Astrocyte (in vitro differentiated cells and primary cell): ENCODE data around the gene ABHD17A. TPM values are rescaled to one million over a fixed set of nuclear protein-coding genes. Genes with fewer than 3 reads are reported as not detected.

Experiments used
- DNase-seq: peaks from one replicate; pipeline ENCODE4 v3.0.0-alpha.2; 2010; ENCODE audit warnings: low read depth
- FAIRE-seq: peaks from 2 replicates; lab custom pipeline; 2011; peaks lifted over from hg19 to GRCh38; lab: Jason Lieb, UNC
- H2AFZ ChIP-seq: 2 replicates; pipeline ENCODE4 v1.6.0; 2012; ENCODE audit warnings: low read depth, low read length, inconsistent platforms
- H3K27ac ChIP-seq: 2 replicates; pipeline ENCODE4 v1.5.1; 2011; ENCODE audit warnings: low read depth, low read length, inconsistent platforms
- H3K27me3 ChIP-seq: 2 replicates; pipeline ENCODE4 v1.6.0; 2011; ENCODE audit warnings: low read length, inconsistent platforms; ENCODE audit not compliant: insufficient read depth
- H3K36me3 ChIP-seq: 2 replicates; pipeline ENCODE4 v1.5.1; 2011; ENCODE audit warnings: low read length, inconsistent platforms; ENCODE audit not compliant: insufficient read depth
- H3K4me1 ChIP-seq: 2 replicates; pipeline ENCODE4 v1.5.1; 2011; ENCODE audit warnings: low read length, inconsistent platforms; ENCODE audit not compliant: insufficient read depth
- H3K4me2 ChIP-seq: 2 replicates; pipeline ENCODE4 v1.6.0; 2012; ENCODE audit warnings: low read length, inconsistent platforms
- H3K4me3 ChIP-seq: 2 replicates; pipeline ENCODE4 v1.5.1; 2011; ENCODE audit warnings: low read depth, mild to moderate bottlenecking, low read length, inconsistent platforms; ENCODE audit not compliant: insufficient read depth
- H3K79me2 ChIP-seq: 2 replicates; pipeline ENCODE4 v1.6.0; 2012; ENCODE audit warnings: mild to moderate bottlenecking, low read length, inconsistent platforms; ENCODE audit not compliant: insufficient read depth
- H3K9ac ChIP-seq: 2 replicates; pipeline ENCODE4 v1.6.0; 2012; ENCODE audit warnings: mild to moderate bottlenecking, low read length, inconsistent platforms
- H3K9me3 ChIP-seq: 2 replicates; pipeline ENCODE4 v1.5.1; 2012; ENCODE audit warnings: low read depth, mild to moderate bottlenecking, low read length, inconsistent platforms; ENCODE audit not compliant: insufficient read depth
- H4K20me1 ChIP-seq: 2 replicates; pipeline ENCODE4 v1.6.0; 2012; ENCODE audit warnings: low read length, inconsistent platforms; ENCODE audit not compliant: insufficient read depth
- H3K27ac Mint-ChIP-seq: one replicate; pipeline ENCODE4 v1.8.0; 2021; ENCODE audit warnings: mild to moderate bottlenecking, mixed read lengths; ENCODE audit not compliant: unreplicated experiment
- H3K27me3 Mint-ChIP-seq: one replicate; pipeline ENCODE4 v1.8.0; 2021; ENCODE audit warnings: low read depth, mixed read lengths; ENCODE audit not compliant: unreplicated experiment
- H3K36me3 Mint-ChIP-seq: one replicate; pipeline ENCODE4 v1.8.0; 2021; ENCODE audit warnings: low read depth, mixed read lengths; ENCODE audit not compliant: unreplicated experiment
- H3K4me1 Mint-ChIP-seq: one replicate; pipeline ENCODE4 v1.8.0; 2021; ENCODE audit warnings: low read depth, mixed read lengths; ENCODE audit not compliant: unreplicated experiment
- H3K4me3 Mint-ChIP-seq: one replicate; pipeline ENCODE4 v1.8.0; 2021; ENCODE audit warnings: mild to moderate bottlenecking, moderate library complexity, mixed read lengths; ENCODE audit not compliant: unreplicated experiment
- H3K9me3 Mint-ChIP-seq: one replicate; pipeline ENCODE4 v1.8.0; 2021; ENCODE audit warnings: mild to moderate bottlenecking, mixed read lengths; ENCODE audit not compliant: unreplicated experiment
- CTCF ChIP-seq: IDR thresholded peaks from 2 replicates; pipeline ENCODE4 v1.5.1; 2011; ENCODE audit warnings: low read depth, mild to moderate bottlenecking, inconsistent platforms, low read length, moderate library complexity; ENCODE audit not compliant: insufficient read depth
- EZH2 ChIP-seq: IDR thresholded peaks from 2 replicates; pipeline ENCODE4 v1.6.1; 2012; ENCODE audit warnings: mild to moderate bottlenecking, low read length, inconsistent platforms; ENCODE audit not compliant: insufficient read depth
- total RNA-seq: library from RNA; stranded (reverse); gene quantifications from 2 replicates; pipeline ENCODE4 v1.2.1, GENCODE V29; 2021

The ABHD17A gene
- total RNA-seq, 1 donor from 2014 or later, result 56.7 TPM

DNA sequence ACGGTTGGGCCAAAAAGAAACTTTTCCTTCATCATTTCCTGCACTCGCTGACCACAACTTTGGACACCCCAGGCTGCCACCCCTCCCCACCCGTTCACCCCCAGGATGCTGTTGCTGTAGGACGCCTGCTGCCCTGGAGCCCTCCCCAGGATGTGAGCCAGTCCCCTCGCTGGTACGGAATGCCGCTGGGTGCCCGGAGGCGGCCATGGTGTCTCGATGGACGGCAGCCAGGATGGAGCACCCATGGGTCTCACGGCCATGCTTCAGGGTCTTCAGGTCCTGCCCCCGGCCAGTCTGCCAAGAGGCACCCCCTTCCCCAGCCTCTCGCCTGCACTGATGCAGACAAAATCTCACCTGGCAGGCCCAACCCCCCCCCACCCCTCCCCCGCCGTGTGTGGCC, 40.2 kb upstream of the ABHD17A start:
- peaks cover 3% of the 10 kb centered on the region for H3K36me3 ChIP-seq
- no peak for TF ChIP-seq EZH2
- no peak for TF ChIP-seq CTCF
- no peak overlapping the region for H3K4me3 ChIP-seq
- no peak overlapping the region for H3K4me2 ChIP-seq
- Mint-ChIP-seq H3K27ac (no peak overlapping the region), H3K27me3 (peaks cover 2% of the 10 kb centered on the region), H3K4me1 (no peaks in the 10 kb centered on the region), H3K36me3 (peaks cover 2% of the 10 kb centered on the region), H3K4me3 (peak overlapping the region; percentile 34), H3K9me3 (no peaks in the 10 kb centered on the region)
- H3K27ac ChIP-seq, result no peak overlapping the region
- H3K9ac ChIP-seq, result no peak overlapping the region
- H3K79me2 ChIP-seq, result no peaks in the 10 kb centered on the region
- H3K9me3 ChIP-seq, result no peaks in the 10 kb centered on the region
- no peak for DNase-seq
- H3K27me3 ChIP-seq, result no peaks in the 10 kb centered on the region
- FAIRE-seq, result no peak
- peaks cover 4% of the 10 kb centered on the region for H4K20me1 ChIP-seq
- no peaks in the 10 kb centered on the region for H3K4me1 ChIP-seq
- H2AFZ ChIP-seq, result no peak overlapping the region

DNA sequence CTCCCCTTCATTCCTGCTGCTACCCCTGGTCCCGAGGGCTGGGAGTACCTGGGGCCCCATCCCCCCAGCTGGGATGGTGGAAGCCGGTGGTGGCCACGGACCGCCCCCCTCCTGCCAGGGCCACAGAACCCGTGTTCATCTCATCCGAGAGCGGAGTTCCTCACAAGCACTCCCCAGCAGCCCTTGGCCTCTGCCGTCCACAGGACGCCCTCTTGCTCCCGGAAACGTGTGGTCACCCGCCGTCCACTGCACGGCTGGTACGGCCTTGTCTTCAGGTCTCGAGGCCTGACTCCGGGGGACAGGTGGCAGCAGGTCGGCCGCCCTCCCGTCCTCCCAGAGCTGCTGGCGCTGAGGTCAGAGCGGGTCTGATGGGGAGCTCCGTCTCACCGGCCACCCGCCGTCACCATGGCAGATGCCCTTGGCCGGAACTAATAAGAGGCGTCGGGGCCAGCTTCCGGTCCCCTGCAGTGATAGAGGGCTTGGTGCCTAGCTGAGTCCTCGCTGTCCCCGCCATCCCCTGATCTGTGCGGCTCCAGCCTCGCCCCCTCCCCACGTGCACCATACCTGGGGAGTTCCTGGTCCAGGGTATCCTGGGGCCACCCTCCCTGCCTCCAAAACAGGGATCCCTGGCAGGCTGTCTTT, 39.1 kb upstream of the ABHD17A start:
- no peak overlapping the region for H3K27ac ChIP-seq
- Mint-ChIP-seq H3K27me3 (peaks cover 2% of the 10 kb centered on the region), H3K27ac (no peak overlapping the region), H3K9me3 (no peaks in the 10 kb centered on the region), H3K36me3 (peaks cover 2% of the 10 kb centered on the region), H3K4me1 (no peaks in the 10 kb centered on the region), H3K4me3 (no peak overlapping the region)
- no peaks in the 10 kb centered on the region for H3K27me3 ChIP-seq
- H3K4me3 ChIP-seq, result no peak overlapping the region
- DNase-seq (no peak), FAIRE-seq (no peak)
- H3K9me3 ChIP-seq, result no peaks in the 10 kb centered on the region
- H3K4me1 ChIP-seq, result no peaks in the 10 kb centered on the region
- H2AFZ ChIP-seq, result no peak overlapping the region
- H3K36me3 ChIP-seq, result peaks cover 3% of the 10 kb centered on the region
- H4K20me1 ChIP-seq, result peaks cover 4% of the 10 kb centered on the region
- TF ChIP-seq CTCF, result no peak
- no peak for TF ChIP-seq EZH2
- H3K79me2 ChIP-seq, result no peaks in the 10 kb centered on the region
- H3K4me2 ChIP-seq, result no peak overlapping the region
- H3K9ac ChIP-seq, result no peak overlapping the region

GRCh38 chr19:1923319-1923718, 38.0 kb upstream of the ABHD17A start:
- H3K4me3 ChIP-seq, result no peak overlapping the region
- H3K4me1 Mint-ChIP-seq, result no peaks in the 10 kb centered on the region
- no peak overlapping the region for H3K27ac Mint-ChIP-seq
- H3K27me3 Mint-ChIP-seq, result peaks cover 2% of the 10 kb centered on the region
- H3K9me3 ChIP-seq, result no peaks in the 10 kb centered on the region
- DNase-seq (no peak), FAIRE-seq (no peak)
- no peak overlapping the region for H3K27ac ChIP-seq
- H3K36me3 ChIP-seq, result peaks cover 3% of the 10 kb centered on the region
- no peaks in the 10 kb centered on the region for H3K4me1 ChIP-seq
- peaks cover 2% of the 10 kb centered on the region for H3K36me3 Mint-ChIP-seq
- H3K4me3 Mint-ChIP-seq, result no peak overlapping the region
- no peak overlapping the region for H2AFZ ChIP-seq
- peaks cover 4% of the 10 kb centered on the region for H4K20me1 ChIP-seq
- no peak overlapping the region for H3K4me2 ChIP-seq
- no peak overlapping the region for H3K9ac ChIP-seq
- no peaks in the 10 kb centered on the region for H3K9me3 Mint-ChIP-seq
- H3K27me3 ChIP-seq, result no peaks in the 10 kb centered on the region
- no peak for TF ChIP-seq EZH2
- TF ChIP-seq CTCF, result no peak
- no peaks in the 10 kb centered on the region for H3K79me2 ChIP-seq
